Astrocyte of the spinal cord (primary cell): Measurements from ENCODE around the gene MBLAC1.

Experiments
- DNase-seq: peaks from one replicate; pipeline ENCODE4 v3.0.0; 2011; ENCODE audit warnings: low read depth, low spot score
- H3K4me3 ChIP-seq: 2 replicates; pipeline ENCODE4 v1.5.1; 2011; ENCODE audit warnings: low read depth, mild to moderate bottlenecking, low read length, moderate library complexity
- in situ Hi-C: cut with HindIII; loops from 2 replicates; pipeline ENCODE4 v1.10.0; 2017; ENCODE audit warnings: low sequenced_read_pairs
- TF ChIP-seq, protein P1 (sequence below): IDR thresholded peaks from 2 replicates; pipeline ENCODE4 v1.5.1; 2012; ENCODE audit warnings: low read depth, mild to moderate bottlenecking, low read length, inconsistent platforms

MBLAC1 gene

DNA sequence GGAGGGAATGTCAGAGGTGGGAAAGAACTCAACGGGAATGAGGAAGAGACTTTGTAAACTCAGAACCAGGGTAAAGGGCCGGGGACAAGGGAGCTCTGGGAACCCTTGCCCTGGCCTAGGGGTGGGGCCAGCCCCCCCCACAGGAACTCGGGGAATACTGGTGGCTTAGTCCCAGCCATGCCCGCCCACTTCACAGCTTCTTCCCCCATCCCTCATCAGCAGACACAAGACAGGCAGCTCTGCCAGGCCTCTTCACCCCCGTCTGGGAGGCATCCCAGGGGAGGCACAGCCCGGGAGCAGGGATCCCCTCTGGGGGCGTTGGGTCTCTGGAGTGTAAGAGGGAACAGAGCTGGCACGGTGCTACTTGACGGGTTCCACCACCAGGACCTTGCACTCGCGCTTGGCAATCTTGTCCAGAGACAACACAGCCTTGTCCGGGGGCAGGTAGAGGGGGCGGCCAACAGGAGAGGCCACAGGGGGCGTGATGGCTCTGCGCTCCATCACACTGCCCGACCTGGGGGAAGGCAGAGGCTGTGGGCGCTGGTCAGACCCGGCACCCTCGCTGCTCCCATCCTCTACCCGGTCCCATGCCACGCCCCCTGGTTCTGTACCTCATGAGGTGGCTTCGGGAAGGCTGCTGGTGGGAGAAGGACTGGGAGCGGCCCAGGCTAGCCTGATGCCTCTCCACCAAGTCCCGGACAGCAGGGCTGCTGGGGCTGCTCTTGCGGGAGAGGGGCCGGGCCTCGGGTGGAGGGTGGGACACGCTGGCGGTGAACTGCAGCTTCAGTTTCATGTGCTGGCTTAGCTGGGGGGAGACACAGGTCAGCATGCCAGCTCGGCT lies 28.1 kb downstream of the MBLAC1 start:
- in situ Hi-C loops = no loop called here
- TF ChIP-seq, protein P1, sequence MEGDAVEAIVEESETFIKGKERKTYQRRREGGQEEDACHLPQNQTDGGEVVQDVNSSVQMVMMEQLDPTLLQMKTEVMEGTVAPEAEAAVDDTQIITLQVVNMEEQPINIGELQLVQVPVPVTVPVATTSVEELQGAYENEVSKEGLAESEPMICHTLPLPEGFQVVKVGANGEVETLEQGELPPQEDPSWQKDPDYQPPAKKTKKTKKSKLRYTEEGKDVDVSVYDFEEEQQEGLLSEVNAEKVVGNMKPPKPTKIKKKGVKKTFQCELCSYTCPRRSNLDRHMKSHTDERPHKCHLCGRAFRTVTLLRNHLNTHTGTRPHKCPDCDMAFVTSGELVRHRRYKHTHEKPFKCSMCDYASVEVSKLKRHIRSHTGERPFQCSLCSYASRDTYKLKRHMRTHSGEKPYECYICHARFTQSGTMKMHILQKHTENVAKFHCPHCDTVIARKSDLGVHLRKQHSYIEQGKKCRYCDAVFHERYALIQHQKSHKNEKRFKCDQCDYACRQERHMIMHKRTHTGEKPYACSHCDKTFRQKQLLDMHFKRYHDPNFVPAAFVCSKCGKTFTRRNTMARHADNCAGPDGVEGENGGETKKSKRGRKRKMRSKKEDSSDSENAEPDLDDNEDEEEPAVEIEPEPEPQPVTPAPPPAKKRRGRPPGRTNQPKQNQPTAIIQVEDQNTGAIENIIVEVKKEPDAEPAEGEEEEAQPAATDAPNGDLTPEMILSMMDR = no peak
- no peak overlapping the region for H3K4me3 ChIP-seq
- no peak for DNase-seq

GRCh38 chr7:100155553-100156317 lies 29.0 kb downstream of the MBLAC1 start:
- no peak for DNase-seq
- in situ Hi-C loops = no loop called here
- H3K4me3 ChIP-seq = no peak overlapping the region
- TF ChIP-seq, protein P1 = no peak

GRCh38 chr7:100156331-100157068 lies 29.7 kb downstream of the MBLAC1 start:
- TF ChIP-seq, protein P1 = no peak
- in situ Hi-C loops = no loop called here
- no peak overlapping the region for H3K4me3 ChIP-seq
- no peak for DNase-seq

- in situ Hi-C loops = no loop called here
- TF ChIP-seq, protein P1 = no peak
- DNase-seq = no peak
- H3K4me3 ChIP-seq = peak overlapping the region; percentile 57
Measured at GRCh38 chr7:100157069-100157333, 30.2 kb downstream of the MBLAC1 start.

DNA sequence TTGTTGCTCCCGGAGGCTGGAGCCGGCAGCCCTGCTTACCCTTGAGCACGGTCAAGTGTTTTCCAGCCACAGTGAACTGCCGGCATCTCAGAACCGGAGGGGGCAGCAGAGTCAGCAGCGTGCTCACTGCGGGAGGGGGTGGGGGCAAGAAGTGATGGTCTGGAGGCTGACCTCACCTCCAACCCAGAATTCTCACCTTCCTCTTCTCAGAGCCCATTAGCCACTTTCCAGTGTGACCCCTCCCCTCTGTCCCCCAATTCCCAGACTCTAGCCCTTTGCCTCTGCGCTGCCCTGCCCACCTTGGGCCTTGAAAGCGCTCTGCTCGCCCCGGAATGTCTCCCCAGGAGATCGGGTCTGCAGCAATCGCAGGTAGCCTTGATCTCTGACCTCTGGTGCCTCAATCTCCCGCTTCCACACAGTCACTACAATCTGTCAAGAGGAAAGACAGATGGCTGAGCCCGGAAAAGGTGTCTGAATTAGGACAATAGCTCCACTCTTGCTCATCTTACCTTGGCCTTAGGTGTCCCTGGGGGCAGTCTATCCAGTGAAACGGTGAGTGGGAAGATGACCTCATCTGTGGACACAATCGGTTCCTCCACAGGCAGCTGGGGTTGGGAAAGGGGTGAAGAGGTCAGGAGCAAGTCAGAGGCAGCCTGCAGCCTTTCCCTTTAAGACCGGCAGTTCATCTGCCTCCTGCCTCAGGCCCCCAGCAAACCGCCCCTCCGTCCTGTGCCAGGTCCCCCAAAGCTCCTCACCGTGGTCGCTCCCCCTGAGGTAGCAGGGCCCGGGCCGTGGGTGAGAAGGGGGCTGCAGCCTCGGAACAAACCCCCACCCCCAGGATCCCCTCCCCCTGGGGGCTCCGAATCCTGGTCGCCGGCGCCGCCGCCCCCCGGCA lies 30.8 kb downstream of the MBLAC1 start:
- peak overlapping the region; percentile 57 for H3K4me3 ChIP-seq
- DNase-seq = no peak
- TF ChIP-seq, protein P1 = peak; percentile 28
- in situ Hi-C loops = no loop called here
